Smooth muscle cell (in vitro differentiated cells): ENCODE data around the gene MPDZ. TPM values are rescaled to one million over a fixed set of nuclear protein-coding genes. Genes with fewer than 3 reads are reported as not detected.
A peak's percentile ranks its signal among the peaks of the same experiment; 100 is the strongest.

Source experiments
- DNase-seq: peaks from one replicate; lab custom pipeline; 2025; ENCODE audit not compliant: unreplicated experiment; lab: John Stamatoyannopoulos, UW
- H2AFZ ChIP-seq: fragments of 200-600 bp; sonication (generic); 2 replicates; pipeline ENCODE4 v1.6.0; 2016; ENCODE audit warnings: antibody characterized with exemption, low read depth, mild to moderate bottlenecking
- H3F3A ChIP-seq: fragments of 200-600 bp; sonication (generic); 2 replicates; pipeline ENCODE4 v1.6.0; 2017; ENCODE audit warnings: antibody characterized with exemption, low read depth
- H3K27ac ChIP-seq: fragments of 200-600 bp; sonication (generic); 2 replicates; pipeline ENCODE4 v1.5.1; 2016; ENCODE audit warnings: low read depth, mild to moderate bottlenecking
- H3K27me3 ChIP-seq: fragments of 200-600 bp; sonication (generic); 2 replicates; pipeline ENCODE4 v1.6.1; 2016; ENCODE audit warnings: low read depth, mild to moderate bottlenecking
- H3K36me3 ChIP-seq: fragments of 200-600 bp; sonication (generic); 2 replicates; pipeline ENCODE4 v1.5.1; 2016; ENCODE audit warnings: low read depth
- H3K4me1 ChIP-seq: fragments of 200-600 bp; sonication (generic); 2 replicates; pipeline ENCODE4 v1.5.1; 2016; ENCODE audit warnings: low read depth
- H3K4me2 ChIP-seq: fragments of 200-600 bp; sonication (generic); 2 replicates; pipeline ENCODE4 v1.6.0; 2016; ENCODE audit warnings: mild to moderate bottlenecking
- H3K4me3 ChIP-seq: fragments of 200-600 bp; sonication (generic); 2 replicates; pipeline ENCODE4 v1.5.1; 2016; ENCODE audit warnings: mild to moderate bottlenecking
- H3K79me2 ChIP-seq: fragments of 200-600 bp; sonication (generic); 2 replicates; pipeline ENCODE4 v1.6.0; 2016; ENCODE audit warnings: low read depth, mild to moderate bottlenecking
- H3K9ac ChIP-seq: fragments of 200-600 bp; sonication (generic); 2 replicates; pipeline ENCODE4 v1.6.0; 2016; ENCODE audit warnings: low read depth
- H3K9me3 ChIP-seq: fragments of 200-600 bp; sonication (generic); replicated peaks from 2 replicates; pipeline ENCODE4 v1.5.1; 2016; ENCODE audit warnings: low read depth
- H4K20me1 ChIP-seq: fragments of 200-600 bp; sonication (generic); 2 replicates; pipeline ENCODE4 v1.6.0; 2016; ENCODE audit warnings: low read depth
- CTCF ChIP-seq: fragments of 200-600 bp; sonication (generic); IDR thresholded peaks from 2 replicates; pipeline ENCODE4 v1.5.1; 2017; ENCODE audit warnings: borderline replicate concordance, mild to moderate bottlenecking, antibody characterized with exemption; ENCODE audit not compliant: insufficient read depth, poor library complexity, severe bottlenecking
- WGBS: methylation state at CpG from one replicate; pipeline ENCODE4 v1.1.7; 2016; ENCODE audit warnings: low lambda C conversion rate; 5-methylcytosine and 5-hydroxymethylcytosine counted together
- polyA plus RNA-seq: library from polyadenylated mRNA; unstranded; fragments of >200 nt; fragmentation: Nextera tagmentation; extraction: Ambion mirVana; gene quantifications from 2 replicates; pipeline ENCODE4 v1.2.1, GENCODE V29; 2016
- total RNA-seq: library from RNA; depleted of rRNA; stranded (reverse); fragments of >200 nt; gene quantifications from 2 replicates; pipeline ENCODE4 v1.2.3, GENCODE V29; 2014

MPDZ gene
- total and polyA plus RNA-seq, 2 experiments from 2014 or later: 16.2 to 69.5 TPM

GRCh38 chr9:13281356-13282016 lies 2.0 kb upstream of the MPDZ start:
- no peaks in the 10 kb centered on the region for H3K27me3 ChIP-seq
- DNase-seq: no peak
- peaks cover 15% of the 10 kb centered on the region for H3K79me2 ChIP-seq
- H3K9me3 ChIP-seq: no peaks in the 10 kb centered on the region
- H3K9ac ChIP-seq: no peak overlapping the region
- 26% methylated on average over 5 of the region's 5 CpGs for WGBS
- peak overlapping the region; percentile 55 for H3K27ac ChIP-seq
- no peaks in the 10 kb centered on the region for H3K36me3 ChIP-seq
- peak overlapping the region; percentile 64 for H3K4me2 ChIP-seq
- H3K4me1 ChIP-seq: peaks cover 34% of the 10 kb centered on the region
- H4K20me1 ChIP-seq: peaks cover 3% of the 10 kb centered on the region
- peaks cover 20% of the 10 kb centered on the region for H3F3A ChIP-seq
- no peak for TF ChIP-seq CTCF
- no peak overlapping the region for H2AFZ ChIP-seq
- no peak overlapping the region for H3K4me3 ChIP-seq

GRCh38 chr9:13278368-13279246 lies 885 bp downstream of the MPDZ start:
- peaks cover 35% of the 10 kb centered on the region for H3F3A ChIP-seq
- TF ChIP-seq CTCF: no peak
- peaks cover 42% of the 10 kb centered on the region for H3K79me2 ChIP-seq
- peak overlapping the region; percentile 74 for H2AFZ ChIP-seq
- H3K9ac ChIP-seq: peak overlapping the region; percentile 91
- H3K4me3 ChIP-seq: peak overlapping the region; percentile 76
- peaks cover 46% of the 10 kb centered on the region for H3K4me1 ChIP-seq
- DNase-seq: peak; percentile 57
- no peaks in the 10 kb centered on the region for H3K27me3 ChIP-seq
- H3K4me2 ChIP-seq: peak overlapping the region; percentile 96
- peaks cover 3% of the 10 kb centered on the region for H4K20me1 ChIP-seq
- H3K36me3 ChIP-seq: no peaks in the 10 kb centered on the region
- WGBS: 1% methylated on average over 50 of the region's 67 CpGs
- peak overlapping the region; percentile 92 for H3K27ac ChIP-seq
- no peaks in the 10 kb centered on the region for H3K9me3 ChIP-seq

DNA sequence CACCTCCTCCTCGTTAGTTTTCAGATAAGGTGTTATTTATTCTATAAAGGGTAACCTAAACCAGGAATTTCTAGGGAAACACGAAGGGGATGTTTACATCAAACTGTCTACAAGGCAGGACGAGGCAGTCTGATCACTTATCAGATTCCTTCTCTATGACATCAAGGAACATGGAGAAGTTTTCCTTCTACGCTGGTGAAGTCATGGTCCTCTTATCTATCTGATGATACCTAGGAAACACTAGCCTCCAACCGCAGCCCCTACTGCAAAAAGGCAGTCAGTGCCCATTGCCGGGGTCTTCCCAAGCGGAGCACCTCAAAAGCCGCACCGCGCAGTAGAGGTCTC lies 1.5 kb downstream of the MPDZ start:
- Histone ChIP-seq H3K36me3 (no peaks in the 10 kb centered on the region), H3K9ac (peak overlapping the region; percentile 91), H3K4me2 (peak overlapping the region; percentile 96), H3K79me2 (peaks cover 48% of the 10 kb centered on the region), H3K4me3 (peak overlapping the region; percentile 76), H3K9me3 (no peaks in the 10 kb centered on the region), H3K27me3 (no peaks in the 10 kb centered on the region), H3K4me1 (peaks cover 40% of the 10 kb centered on the region), H4K20me1 (peaks cover 3% of the 10 kb centered on the region), H3F3A (peaks cover 35% of the 10 kb centered on the region), H2AFZ (peak overlapping the region; percentile 74), H3K27ac (peak overlapping the region; percentile 92)
- no peak for TF ChIP-seq CTCF
- DNase-seq: no peak
- 4% methylated on average over 10 of the region's 10 CpGs for WGBS
